Measurements from ENCODE around the gene TGFBI.

TGFBI gene

DNA sequence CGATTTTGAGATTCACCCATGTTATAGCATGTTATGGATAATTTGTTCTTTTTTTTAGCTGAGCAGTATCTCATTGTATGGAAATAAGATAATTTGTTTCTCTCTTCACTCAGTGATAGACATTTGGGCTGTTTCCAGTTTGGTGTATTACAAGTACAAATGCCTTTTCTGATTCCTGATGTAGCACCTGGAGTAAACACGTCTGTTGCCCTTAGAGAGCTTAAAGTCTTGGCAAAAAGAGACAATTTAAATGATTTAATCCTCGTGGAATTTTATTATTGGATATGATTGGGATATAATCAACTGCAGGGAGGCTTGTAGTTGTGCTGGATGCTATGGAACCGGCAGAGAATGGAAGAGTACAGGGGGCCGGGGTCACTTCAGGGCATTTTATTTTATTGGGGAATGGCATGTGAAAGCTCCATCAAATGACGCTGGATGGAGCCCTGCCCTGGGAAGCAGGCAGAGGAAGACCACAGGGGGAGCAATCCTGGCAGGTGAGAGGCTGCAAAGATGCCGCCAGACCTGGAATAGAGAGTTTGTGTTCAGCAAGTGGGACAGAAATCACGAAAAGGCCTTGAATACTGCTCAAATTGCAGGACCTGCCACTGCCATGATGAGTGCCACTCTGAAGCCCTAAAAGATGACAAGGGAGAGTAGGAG, 31.0 kb upstream of the TGFBI start:
- Histone ChIP-seq H3K27me3 (no peaks in the 10 kb centered on the region), H3K4me3 (no peak overlapping the region), H3K4me1 (peaks cover 0 to 29% (median 10%) of the 10 kb centered on the region in 4 donors), H3K36me3 (no peaks in the 10 kb centered on the region), H3K9me3 (no peaks in the 10 kb centered on the region), H3K27ac (no peak overlapping the region)
- no peak for DNase-seq
- no peak for TF ChIP-seq CTCF (IDR thresholded peaks at IDR 0.05)
- intact Hi-C loops (cut with DNase I; ENCODE audit: low total_unique reads): no loop called here

DNA sequence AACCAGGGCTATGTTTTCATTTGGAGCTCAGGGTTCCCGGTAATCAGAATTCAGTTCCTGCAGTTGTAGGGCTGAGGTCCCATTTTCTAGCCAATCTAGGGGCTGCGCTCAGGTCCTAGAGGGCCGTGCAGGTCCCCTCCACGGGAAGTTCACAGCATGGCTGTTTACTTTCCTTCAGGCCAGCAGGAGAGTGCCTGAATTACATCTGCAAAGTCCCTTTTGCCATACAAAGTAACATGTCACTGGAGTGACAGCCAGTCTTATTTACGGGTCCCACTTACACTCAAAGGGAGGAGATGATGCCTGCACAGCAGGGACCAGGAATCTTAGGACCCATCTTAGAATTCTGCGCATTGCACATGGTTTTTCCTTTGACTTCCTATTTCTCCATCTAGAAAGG, 29.9 kb upstream of the TGFBI start:
- H3K9me3 ChIP-seq: no peaks in the 10 kb centered on the region
- no peaks in the 10 kb centered on the region for H3K36me3 ChIP-seq
- intact Hi-C loops (cut with DNase I; ENCODE audit: low total_unique reads): no loop called here
- peaks cover 0 to 25% (median 7%) of the 10 kb centered on the region in 4 donors for H3K4me1 ChIP-seq
- TF ChIP-seq CTCF (IDR thresholded peaks at IDR 0.05): no peak
- no peaks in the 10 kb centered on the region for H3K27me3 ChIP-seq
- no peak overlapping the region for H3K27ac ChIP-seq
- no peak overlapping the region for H3K4me3 ChIP-seq
- DNase-seq: no peak

DNA sequence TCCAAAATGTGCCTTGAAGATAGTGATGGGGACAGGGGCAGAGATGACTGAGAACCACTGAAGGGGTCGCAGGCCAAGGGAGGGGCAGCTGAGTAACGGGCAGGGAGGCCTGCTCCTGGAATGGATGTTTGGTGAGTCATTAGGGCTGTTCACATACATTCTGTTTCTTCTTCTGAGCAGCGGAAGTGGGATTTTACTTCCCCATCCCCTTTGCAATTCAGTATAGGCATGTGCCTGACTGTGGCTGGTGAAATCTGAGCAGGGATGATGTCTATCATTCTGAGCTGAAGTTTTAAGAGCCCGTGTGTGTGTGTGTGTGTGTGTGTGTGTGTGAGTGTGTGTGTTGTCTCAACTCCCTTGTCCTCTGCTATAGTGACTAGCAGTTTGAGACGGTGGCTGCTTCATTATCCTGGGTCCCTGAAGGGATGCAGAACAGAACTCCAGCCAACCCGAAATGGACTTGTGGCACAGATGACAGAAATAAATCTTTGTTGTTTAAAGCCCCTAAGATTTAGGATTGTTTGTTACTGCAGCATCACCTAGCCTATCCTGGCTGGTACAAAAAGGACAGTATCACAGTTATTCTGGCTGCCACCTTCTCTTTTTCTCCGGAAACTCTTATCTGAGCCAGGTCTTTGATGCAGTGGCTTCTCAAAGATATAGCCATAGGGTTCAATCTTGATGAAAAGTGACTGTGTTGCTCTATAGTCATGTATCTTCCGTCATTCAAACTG, 29.2 kb upstream of the TGFBI start:
- Histone ChIP-seq H3K4me3 (no peak overlapping the region), H3K27ac (no peak overlapping the region), H3K9me3 (no peaks in the 10 kb centered on the region), H3K4me1 (peaks cover 0 to 20% (median 3%) of the 10 kb centered on the region in 4 donors), H3K36me3 (no peaks in the 10 kb centered on the region), H3K27me3 (no peaks in the 10 kb centered on the region)
- intact Hi-C loops (cut with DNase I; ENCODE audit: low total_unique reads): no loop called here
- no peak for DNase-seq
- no peak for TF ChIP-seq CTCF (IDR thresholded peaks at IDR 0.05)

DNA sequence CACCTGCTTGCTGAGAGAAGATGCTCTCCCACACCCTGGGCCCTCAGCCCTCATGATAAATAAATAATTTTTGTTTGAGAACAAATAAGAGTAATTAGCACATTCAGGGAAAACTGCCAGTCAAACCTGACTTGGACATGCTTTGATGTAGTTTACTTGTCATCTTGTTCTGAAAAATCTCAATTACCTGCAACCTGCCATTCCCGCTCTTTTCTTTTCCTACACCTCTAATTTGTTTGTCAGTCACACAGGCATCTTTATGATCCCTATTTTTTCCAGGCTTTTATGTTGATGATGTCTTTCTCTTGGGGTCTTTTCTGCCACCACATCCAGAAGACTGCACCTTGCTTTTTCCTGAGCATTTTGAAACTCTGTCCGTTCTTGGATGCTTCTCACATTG, 28.6 kb upstream of the TGFBI start:
- TF ChIP-seq CTCF (IDR thresholded peaks at IDR 0.05): no peak
- no peaks in the 10 kb centered on the region for H3K36me3 ChIP-seq
- H3K27me3 ChIP-seq: no peaks in the 10 kb centered on the region
- peaks cover 0 to 14% (median 3%) of the 10 kb centered on the region in 4 donors for H3K4me1 ChIP-seq
- no peak overlapping the region for H3K27ac ChIP-seq
- H3K9me3 ChIP-seq: no peaks in the 10 kb centered on the region
- H3K4me3 ChIP-seq: no peak overlapping the region
- intact Hi-C loops (cut with DNase I; ENCODE audit: low total_unique reads): no loop called here
- DNase-seq: no peak

- no peak for TF ChIP-seq CTCF (IDR thresholded peaks at IDR 0.05)
- Histone ChIP-seq H3K4me3 (no peak overlapping the region), H3K9me3 (no peaks in the 10 kb centered on the region), H3K36me3 (no peaks in the 10 kb centered on the region), H3K27me3 (no peaks in the 10 kb centered on the region), H3K27ac (no peak overlapping the region), H3K4me1 (peaks cover 0 to 10% (median 3%) of the 10 kb centered on the region in 4 donors)
- DNase-seq: no peak
- intact Hi-C loops (cut with DNase I; ENCODE audit: low total_unique reads): no loop called here
Observed at GRCh38 chr5:136000932-136001331, 27.9 kb upstream of the TGFBI start.
